PC-3 (cell line): ENCODE results near the gene LRP1B. TPM values are rescaled to one million over a fixed set of nuclear protein-coding genes. Genes with fewer than 3 reads are reported as not detected.
A peak's percentile ranks its signal among the peaks of the same experiment; 100 is the strongest.

Source experiments
- ATAC-seq: fragments of 200-7000 bp; cut with Tn5 transposase; 2 replicates; pipeline ENCODE4 v1.9.1; 2020; ENCODE audit warnings: mild to moderate bottlenecking, moderate library complexity
- BruUV-seq: library from RNA; stranded (reverse); fragments of 400-500 nt; replicated peaks from 2 replicates; lab custom pipeline; 2021; lab: Mats Ljungman, UMichigan
- CTCF ChIA-PET: fragments of 300-600 bp; sonication (Branson Sonifier 250); formaldehyde crosslinking; loops from one replicate; lab custom pipeline; 2022; ENCODE audit warnings: antibody characterized with exemption; lab: Charles Lee
- POLR2A ChIA-PET: fragments of 300-600 bp; sonication (Branson Sonifier 250); formaldehyde crosslinking; loops from one replicate; lab custom pipeline; 2022; ENCODE audit warnings: antibody characterized with exemption; ENCODE audit not compliant: unreplicated experiment; lab: Charles Lee
- DNase-seq: peaks from one replicate; pipeline ENCODE4 v3.0.0-alpha.2; 2015
- H2AFZ ChIP-seq: fragments of 300-600 bp; sonication (generic); 2 replicates; pipeline ENCODE4 v1.6.0; 2016; ENCODE audit warnings: antibody characterized with exemption, low read length
- H3F3A ChIP-seq: fragments of 300-600 bp; sonication (generic); one replicate; pipeline ENCODE4 v1.6.0; 2017; ENCODE audit warnings: antibody characterized with exemption, low read length, control low read depth, mild to moderate bottlenecking; ENCODE audit not compliant: unreplicated experiment
- H3K27ac ChIP-seq: fragments of 300-600 bp; sonication (generic); 2 replicates; pipeline ENCODE4 v1.5.1; 2016; ENCODE audit warnings: mild to moderate bottlenecking, low read length
- H3K27me3 ChIP-seq: fragments of 300-600 bp; sonication (generic); 2 replicates; pipeline ENCODE4 v1.6.1; 2016; ENCODE audit warnings: low read length, mixed read lengths
- H3K36me3 ChIP-seq: fragments of 300-600 bp; sonication (generic); 2 replicates; pipeline ENCODE4 v1.6.1; 2016; ENCODE audit warnings: low read depth, mixed run types, low read length, mixed read lengths
- H3K4me1 ChIP-seq: fragments of 300-600 bp; sonication (generic); 2 replicates; pipeline ENCODE4 v1.5.1; 2016; ENCODE audit warnings: low read length; ENCODE audit not compliant: insufficient read depth
- H3K4me2 ChIP-seq: fragments of 300-600 bp; sonication (generic); 2 replicates; pipeline ENCODE4 v1.6.0; 2016; ENCODE audit warnings: low read length
- H3K4me3 ChIP-seq: fragments of 300-600 bp; sonication (generic); 2 replicates; pipeline ENCODE4 v1.5.1; 2016; ENCODE audit warnings: mild to moderate bottlenecking, low read length, mixed read lengths
- H3K79me2 ChIP-seq: fragments of 300-600 bp; sonication (generic); 2 replicates; pipeline ENCODE4 v1.6.1; 2017; ENCODE audit warnings: low read length, mixed read lengths
- H3K9ac ChIP-seq: fragments of 300-600 bp; sonication (generic); 2 replicates; pipeline ENCODE4 v1.6.0; 2016; ENCODE audit warnings: mild to moderate bottlenecking, low read length
- H3K9me2 ChIP-seq: fragments of 300-600 bp; sonication (generic); replicated peaks from 2 replicates; pipeline ENCODE4 v1.6.1; 2016; ENCODE audit warnings: mixed run types, low read length, mixed read lengths
- H3K9me3 ChIP-seq: fragments of 300-600 bp; sonication (generic); 2 replicates; pipeline ENCODE4 v1.6.1; 2016; ENCODE audit warnings: low read length, mixed read lengths
- H4K20me1 ChIP-seq: fragments of 300-600 bp; sonication (generic); 2 replicates; pipeline ENCODE4 v1.6.1; 2016; ENCODE audit warnings: low read length, mixed read lengths
- CTCF ChIP-seq: fragments of 300-600 bp; sonication (generic); conservative IDR thresholded peaks from 2 replicates; pipeline ENCODE4 v1.5.1; 2017; ENCODE audit warnings: antibody characterized with exemption, low read depth, mild to moderate bottlenecking, low read length
- EZH2 ChIP-seq: fragments of 300-600 bp; sonication (generic); IDR thresholded peaks from one replicate; pipeline ENCODE4 v1.6.1; 2017; ENCODE audit warnings: antibody characterized with exemption, mild to moderate bottlenecking, low read length; ENCODE audit not compliant: unreplicated experiment
- EZH2phosphoT487 ChIP-seq: fragments of 300-600 bp; sonication (generic); IDR thresholded peaks from 2 replicates; pipeline ENCODE4 v1.6.1; 2018; ENCODE audit warnings: mild to moderate bottlenecking, antibody characterized with exemption, low read length, borderline replicate concordance
- intact Hi-C: fragments of 100-400 bp; cut with micrococcal nuclease; formaldehyde crosslinking; loops from 2 replicates; pipeline ENCODE4 v1.9.0; 2023
- total RNA-seq: library from RNA; depleted of rRNA; stranded (reverse); fragments of >200 nt; gene quantifications from 2 replicates; pipeline ENCODE4 v1.2.3, GENCODE V29; 2014

LRP1B gene
- total RNA-seq, 1 experiment from 2014 or later = 0.04 TPM

DNA sequence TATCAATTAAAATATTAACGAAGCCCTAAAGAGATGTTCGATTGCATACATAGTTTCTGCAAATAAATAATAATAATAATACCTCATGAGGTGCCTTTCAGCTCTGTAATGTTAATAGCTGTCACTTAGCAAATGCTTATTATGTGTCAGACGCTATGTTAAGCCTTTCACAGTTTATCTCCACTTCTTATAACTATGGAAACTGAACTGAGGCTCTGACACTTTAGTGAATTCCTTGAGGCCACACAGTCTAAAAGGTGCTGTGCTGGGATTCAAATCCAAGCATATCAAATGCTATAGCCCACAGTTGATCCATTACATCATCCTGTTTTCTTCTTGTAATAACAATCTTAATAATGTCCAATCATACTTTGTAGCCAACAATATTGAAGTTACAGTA is 1779.1 kb downstream of the LRP1B start:
- Histone ChIP-seq H3K4me3 (no peak overlapping the region), H3K4me1 (peaks cover 9% of the 10 kb centered on the region), H3K4me2 (no peak overlapping the region), H3K27ac (no peak overlapping the region), H3K36me3 (no peaks in the 10 kb centered on the region), H3K27me3 (no peaks in the 10 kb centered on the region), H4K20me1 (no peaks in the 10 kb centered on the region), H3K79me2 (no peaks in the 10 kb centered on the region), H3F3A (no peaks in the 10 kb centered on the region), H2AFZ (no peak overlapping the region), H3K9me3 (no peaks in the 10 kb centered on the region), H3K9me2 (no peaks in the 10 kb centered on the region), H3K9ac (no peak overlapping the region)
- ChIA-PET POLR2A (no interaction called here), CTCF (no interaction called here)
- BruUV-seq = no TSS peak
- ATAC-seq (no peak), DNase-seq (no peak)
- intact Hi-C loops = no loop called here
- no peak for TF ChIP-seq EZH2phosphoT487
- no peak for TF ChIP-seq EZH2

GRCh38 chr2:140349695-140350094 is 1781.1 kb downstream of the LRP1B start:
- ATAC-seq = no peak
- Histone ChIP-seq H3F3A (no peaks in the 10 kb centered on the region), H3K9ac (no peak overlapping the region), H3K4me2 (no peak overlapping the region), H3K4me3 (no peak overlapping the region), H3K27me3 (no peaks in the 10 kb centered on the region), H3K27ac (no peak overlapping the region), H3K79me2 (no peaks in the 10 kb centered on the region), H3K36me3 (no peaks in the 10 kb centered on the region), H3K9me3 (no peaks in the 10 kb centered on the region), H2AFZ (no peak overlapping the region), H3K9me2 (no peaks in the 10 kb centered on the region), H4K20me1 (no peaks in the 10 kb centered on the region), H3K4me1 (peaks cover 15% of the 10 kb centered on the region)
- intact Hi-C loops = loop anchor here (1.0 to 5.0 kb wide), 4 partner anchors 242 to 557 kb away; no protein-coding TSS in a partner anchor
- TF ChIP-seq EZH2 (no peak), EZH2phosphoT487 (no peak), CTCF (peak; percentile 50)
- POLR2A ChIA-PET = no interaction called here
- DNase-seq = peak; percentile 25
- CTCF ChIA-PET = interaction anchor here (0.7 kb wide), 1 partner anchor 264 kb away, joined by 5 read pairs; no protein-coding TSS in a partner anchor
- no TSS peak for BruUV-seq

- no TSS peak for BruUV-seq
- intact Hi-C loops = loop anchor here (1.0 to 5.0 kb wide), 4 partner anchors 242 to 557 kb away; no protein-coding TSS in a partner anchor
- H3K9ac ChIP-seq = no peak overlapping the region
- no peak for TF ChIP-seq CTCF
- TF ChIP-seq EZH2 = no peak
- no peak for TF ChIP-seq EZH2phosphoT487
- H3K27ac ChIP-seq = no peak overlapping the region
- ATAC-seq (no peak), DNase-seq (no peak)
- H3K4me2 ChIP-seq = no peak overlapping the region
- H3K36me3 ChIP-seq = no peaks in the 10 kb centered on the region
- ChIA-PET CTCF (no interaction called here), POLR2A (no interaction called here)
- H3K4me1 ChIP-seq = peaks cover 17% of the 10 kb centered on the region
- H3F3A ChIP-seq = no peaks in the 10 kb centered on the region
- no peaks in the 10 kb centered on the region for H3K9me3 ChIP-seq
- no peak overlapping the region for H3K4me3 ChIP-seq
- no peaks in the 10 kb centered on the region for H4K20me1 ChIP-seq
- H3K79me2 ChIP-seq = no peaks in the 10 kb centered on the region
- no peak overlapping the region for H2AFZ ChIP-seq
- H3K27me3 ChIP-seq = no peaks in the 10 kb centered on the region
- no peaks in the 10 kb centered on the region for H3K9me2 ChIP-seq
Measured at GRCh38 chr2:140348826-140349225, 1782.0 kb downstream of the LRP1B start.
